Activated naive CD8-positive, alpha-beta T cell treated with anti-CD3 and anti-CD28 coated beads, Interleukin-2, amount 10 ng/mL, durations not matched to agents 7 days and 5 days (primary cell): Measurements from ENCODE around the gene SLC18A2. TPM values are rescaled to one million over a fixed set of nuclear protein-coding genes. Genes with fewer than 3 reads are reported as not detected.
"Not testable (repeated sequence)": the region's sequence is repeated elsewhere in the genome, so short reads cannot be mapped to it uniquely, and the experiment has no call there.

Source experiments
- ATAC-seq: fragments of 150-1000 bp; cut with Tn5 transposase; one replicate; pipeline ENCODE4 v1.10.0; 2021; ENCODE audit warnings: low read depth, moderate library complexity
- POLR2A ChIA-PET: fragments of 350-600 bp; sonication (Branson Sonifier 250); formaldehyde crosslinking; loops from one replicate; lab custom pipeline; 2021; ENCODE audit warnings: antibody characterized with exemption; lab: Charles Lee
- DNase-seq: peaks from one replicate; pipeline ENCODE4 v3.0.0; 2021
- H3K27ac Mint-ChIP-seq: one replicate; pipeline ENCODE4 v1.8.0; 2022; ENCODE audit warnings: mild to moderate bottlenecking, mixed read lengths
- H3K27me3 Mint-ChIP-seq: one replicate; pipeline ENCODE4 v1.8.0; 2022; ENCODE audit warnings: mild to moderate bottlenecking, moderate library complexity, mixed read lengths
- H3K36me3 Mint-ChIP-seq: one replicate; pipeline ENCODE4 v1.8.0; 2021; ENCODE audit warnings: mild to moderate bottlenecking, mixed read lengths
- H3K4me1 Mint-ChIP-seq: one replicate; pipeline ENCODE4 v1.8.0; 2021; ENCODE audit warnings: mixed read lengths
- H3K4me3 Mint-ChIP-seq: one replicate; pipeline ENCODE4 v1.8.0; 2022; ENCODE audit warnings: mild to moderate bottlenecking, moderate library complexity, mixed read lengths
- H3K9me3 Mint-ChIP-seq: one replicate; pipeline ENCODE4 v1.8.0; 2021; ENCODE audit warnings: mixed read lengths
- total RNA-seq, 2 experiments: library from RNA; stranded (reverse); gene quantifications; one replicate each; pipeline ENCODE4 v1.2.3, GENCODE V29; 2021

The SLC18A2 gene
- total RNA-seq, 2 experiments from 2014 or later = 0.14 to 0.17 TPM

DNA sequence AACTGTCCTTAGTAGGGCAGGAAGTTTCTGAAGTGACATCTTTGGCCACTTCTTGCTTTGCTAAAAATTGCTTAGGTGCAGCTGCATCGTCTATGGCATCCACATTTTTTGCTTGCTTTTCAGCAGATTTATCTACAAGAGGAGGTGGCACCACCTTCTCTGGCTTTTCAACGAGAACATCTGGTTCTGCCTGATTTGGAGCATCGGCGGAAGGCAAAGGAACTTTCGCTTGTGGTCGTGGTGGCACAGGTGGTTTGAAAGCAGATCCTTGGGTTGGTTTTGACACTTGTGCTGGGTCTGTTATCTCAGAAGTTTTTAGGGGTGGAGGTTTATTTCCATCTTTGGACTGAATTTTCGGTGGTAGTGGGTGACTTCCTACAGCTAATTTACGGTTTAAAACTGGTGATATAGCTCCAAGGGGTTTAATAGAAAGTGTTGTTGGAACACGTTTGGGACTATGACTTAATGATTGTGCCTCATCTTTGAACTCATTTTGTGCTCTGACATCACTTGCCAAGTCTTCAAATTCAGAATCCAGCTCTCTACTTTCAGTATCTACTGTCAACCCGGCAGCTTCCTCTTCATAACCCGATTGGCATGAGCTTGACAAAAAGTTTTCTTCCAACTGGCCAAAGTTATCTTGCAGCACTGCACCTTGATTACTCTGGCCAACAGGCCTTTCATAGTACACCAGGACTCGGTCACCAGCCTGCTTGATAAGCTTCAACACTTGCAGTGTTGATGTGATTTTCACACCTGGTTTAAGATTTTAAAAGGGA, 44.0 kb downstream of the SLC18A2 start:
- Mint-ChIP-seq H3K9me3 (no peaks in the 10 kb centered on the region), H3K27ac (no peak overlapping the region), H3K27me3 (no peaks in the 10 kb centered on the region), H3K4me3 (no peak overlapping the region), H3K4me1 (peaks cover 5% of the 10 kb centered on the region), H3K36me3 (peaks cover 20% of the 10 kb centered on the region)
- POLR2A ChIA-PET = no interaction called here
- ATAC-seq (no peak), DNase-seq (no peak)

DNA sequence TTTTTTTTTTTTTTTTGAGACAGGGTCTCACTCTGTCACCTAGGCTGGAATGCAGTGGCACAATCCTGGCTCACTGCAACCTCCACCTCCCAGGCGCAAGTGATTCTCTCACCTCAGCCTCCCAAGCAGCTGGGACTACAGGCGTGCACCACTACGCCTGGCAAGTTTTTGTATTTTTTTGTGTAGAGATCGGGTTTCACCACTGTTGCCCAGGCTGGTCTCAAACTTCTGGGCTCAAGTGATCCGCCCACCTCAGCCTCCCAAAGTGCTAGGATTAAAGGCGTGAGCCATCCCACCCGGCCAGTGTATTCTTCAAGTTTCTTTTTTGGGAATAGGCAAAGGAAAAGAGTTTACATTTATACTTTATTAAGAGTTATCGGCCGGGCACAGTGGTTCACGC, 50.0 kb downstream of the SLC18A2 start:
- H3K4me3 Mint-ChIP-seq, H3K27me3 Mint-ChIP-seq, DNase-seq, ATAC-seq, H3K4me1 Mint-ChIP-seq, H3K27ac Mint-ChIP-seq, H3K9me3 Mint-ChIP-seq, POLR2A ChIA-PET: not testable (repeated sequence)
- peaks cover 12% of the 10 kb centered on the region for H3K36me3 Mint-ChIP-seq

DNA sequence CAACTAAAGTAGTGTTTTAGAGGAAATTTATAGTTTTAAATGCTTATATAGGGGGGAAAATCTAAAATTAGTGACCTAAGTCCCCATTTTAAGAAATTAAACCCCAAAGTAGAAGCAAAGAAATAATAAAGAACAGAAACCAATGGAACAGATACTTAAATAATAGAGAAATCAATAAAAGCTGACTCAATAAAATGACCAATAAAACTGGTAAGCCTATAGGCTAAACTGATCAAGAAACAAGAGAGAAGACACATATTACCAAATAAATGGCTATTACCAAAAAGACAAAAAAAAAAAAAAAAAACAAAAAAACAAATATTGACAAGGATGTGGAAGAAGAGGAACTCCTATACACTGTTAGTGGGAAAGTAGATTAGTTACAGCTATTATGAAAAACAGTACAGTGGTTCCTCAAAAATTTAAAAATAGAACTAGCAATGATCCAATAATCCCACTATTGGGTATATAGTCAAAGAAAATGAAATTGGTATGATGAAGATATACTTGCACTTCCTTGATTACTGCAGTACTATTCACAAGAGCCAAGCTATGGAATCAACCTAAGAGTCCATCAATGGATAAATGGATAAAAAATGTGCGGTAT, 53.2 kb downstream of the SLC18A2 start:
- DNase-seq = no peak
- POLR2A ChIA-PET = no interaction called here
- Mint-ChIP-seq H3K4me3 (no peak overlapping the region), H3K9me3 (peaks cover under 1% of the 10 kb centered on the region), H3K27ac (no peak overlapping the region), H3K4me1 (no peaks in the 10 kb centered on the region), H3K36me3 (peaks cover 15% of the 10 kb centered on the region), H3K27me3 (no peaks in the 10 kb centered on the region)
- no peak for ATAC-seq

DNA sequence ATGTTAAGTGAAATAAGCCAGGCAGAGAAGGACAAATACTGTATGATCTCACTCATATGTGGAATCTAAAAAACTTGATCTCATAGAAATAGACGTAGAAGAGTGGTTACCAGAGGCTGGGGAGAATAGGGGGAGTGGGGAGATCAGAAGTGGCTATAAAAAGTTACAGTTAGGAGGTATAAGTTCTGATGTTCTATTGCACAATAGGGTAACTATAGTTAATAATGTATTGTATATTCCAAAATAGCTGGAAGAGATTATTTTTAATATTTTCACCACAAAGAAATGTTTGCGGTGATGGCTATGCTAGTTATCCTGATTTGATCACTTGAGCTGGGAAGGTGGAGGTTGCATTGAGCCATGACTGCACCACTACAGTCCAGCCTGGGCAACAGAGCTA, 53.8 kb downstream of the SLC18A2 start:
- Mint-ChIP-seq H3K9me3 (peaks cover 4% of the 10 kb centered on the region), H3K4me1 (no peaks in the 10 kb centered on the region), H3K36me3 (peaks cover 13% of the 10 kb centered on the region), H3K27me3 (no peaks in the 10 kb centered on the region), H3K27ac (no peak overlapping the region), H3K4me3 (no peak overlapping the region)
- POLR2A ChIA-PET = no interaction called here
- ATAC-seq = no peak
- DNase-seq = no peak

DNA sequence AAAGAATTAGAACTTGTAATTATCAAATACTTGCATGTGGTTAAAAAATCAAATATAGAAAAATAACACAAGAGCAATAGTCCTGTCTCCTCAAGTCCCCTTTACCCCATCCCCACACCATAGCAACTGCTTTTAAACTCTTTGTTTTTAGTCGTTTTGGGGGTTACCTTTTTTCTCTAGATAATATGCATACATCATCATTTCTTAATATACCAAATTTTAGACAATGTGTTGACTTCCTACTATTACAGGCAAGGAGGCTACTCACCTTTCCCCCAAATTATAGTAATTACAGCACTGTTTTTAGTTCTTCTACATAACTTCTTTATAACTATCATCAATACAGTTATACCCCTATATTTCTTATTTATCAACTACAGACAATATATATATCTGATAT, 57.3 kb downstream of the SLC18A2 start:
- no peaks in the 10 kb centered on the region for H3K4me1 Mint-ChIP-seq
- POLR2A ChIA-PET = no interaction called here
- peaks cover 10% of the 10 kb centered on the region for H3K9me3 Mint-ChIP-seq
- peaks cover 23% of the 10 kb centered on the region for H3K36me3 Mint-ChIP-seq
- no peak for DNase-seq
- no peak for ATAC-seq
- no peak overlapping the region for H3K27ac Mint-ChIP-seq
- H3K4me3 Mint-ChIP-seq = no peak overlapping the region
- no peaks in the 10 kb centered on the region for H3K27me3 Mint-ChIP-seq

DNA sequence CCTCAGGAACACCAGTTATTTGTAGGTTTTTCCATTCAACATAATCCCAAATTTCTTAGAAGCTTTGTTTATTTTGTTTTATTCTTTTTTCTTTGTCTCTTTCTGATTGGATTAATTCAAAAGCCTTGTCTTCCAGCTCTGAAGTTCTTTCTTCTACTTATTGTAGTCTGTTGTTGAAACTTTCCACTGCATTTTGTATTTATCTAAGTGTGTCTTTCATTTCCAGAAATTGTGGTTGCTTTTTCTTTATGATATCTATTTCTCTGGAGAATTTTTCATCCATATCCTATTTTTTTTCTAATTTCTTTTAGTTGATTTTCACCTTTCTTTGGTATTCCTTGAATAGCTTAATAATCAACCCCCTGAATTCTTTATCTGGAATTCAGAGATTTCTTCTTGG, 58.5 kb downstream of the SLC18A2 start:
- Mint-ChIP-seq H3K4me1 (no peaks in the 10 kb centered on the region), H3K27ac (no peak overlapping the region), H3K4me3 (no peak overlapping the region), H3K9me3 (peaks cover 13% of the 10 kb centered on the region), H3K27me3 (no peaks in the 10 kb centered on the region), H3K36me3 (peaks cover 26% of the 10 kb centered on the region)
- no peak for DNase-seq
- POLR2A ChIA-PET = no interaction called here
- no peak for ATAC-seq

DNA sequence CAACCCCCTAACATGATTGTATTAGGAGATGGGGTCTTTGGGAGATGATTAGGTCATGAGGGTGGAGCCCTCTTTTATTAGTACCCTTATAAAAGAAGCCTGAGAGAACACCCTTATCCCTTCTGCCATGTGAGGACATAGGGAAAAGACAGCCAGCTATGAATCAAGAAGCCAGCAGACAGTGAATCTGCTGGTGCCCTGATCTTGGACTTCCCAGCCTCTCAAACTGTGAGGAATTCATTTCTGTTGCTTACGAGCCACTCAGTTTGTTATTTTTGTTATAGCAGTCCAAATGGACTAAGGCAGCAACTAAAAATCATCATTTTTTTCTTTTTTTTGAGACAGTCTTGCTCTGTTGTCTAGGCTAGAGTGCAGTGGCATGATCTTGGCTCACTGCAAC, 59.8 kb downstream of the SLC18A2 start:
- Mint-ChIP-seq H3K9me3 (peaks cover 16% of the 10 kb centered on the region), H3K4me1 (no peaks in the 10 kb centered on the region), H3K27ac (no peak overlapping the region), H3K36me3 (peaks cover 25% of the 10 kb centered on the region), H3K4me3 (no peak overlapping the region), H3K27me3 (no peaks in the 10 kb centered on the region)
- DNase-seq (no peak), ATAC-seq (no peak)
- POLR2A ChIA-PET = no interaction called here

DNA sequence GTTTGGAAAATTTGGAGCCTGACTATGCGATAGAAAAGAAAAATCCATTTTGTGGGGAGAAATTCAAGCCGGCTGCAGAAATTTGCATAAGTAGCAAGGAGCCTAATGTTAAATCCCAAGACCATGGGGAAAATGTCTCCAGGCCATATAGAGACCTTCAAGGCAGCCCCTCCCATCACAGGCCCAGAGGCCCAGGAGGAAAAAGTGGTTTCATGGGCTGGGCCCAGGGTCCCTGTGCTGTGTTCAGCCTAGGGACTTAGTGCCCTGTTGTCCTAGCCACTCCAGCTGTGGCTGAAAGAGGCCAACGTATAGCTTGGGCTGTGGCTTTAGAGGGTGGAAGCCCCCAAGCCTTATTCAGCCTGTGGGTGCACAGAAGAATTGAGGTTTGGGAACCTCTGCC, 62.5 kb downstream of the SLC18A2 start:
- POLR2A ChIA-PET, H3K27ac Mint-ChIP-seq, H3K4me1 Mint-ChIP-seq, H3K27me3 Mint-ChIP-seq, ATAC-seq, DNase-seq, H3K4me3 Mint-ChIP-seq: not testable (repeated sequence)
- Mint-ChIP-seq H3K9me3 (peaks cover 16% of the 10 kb centered on the region), H3K36me3 (peaks cover 27% of the 10 kb centered on the region)

DNA sequence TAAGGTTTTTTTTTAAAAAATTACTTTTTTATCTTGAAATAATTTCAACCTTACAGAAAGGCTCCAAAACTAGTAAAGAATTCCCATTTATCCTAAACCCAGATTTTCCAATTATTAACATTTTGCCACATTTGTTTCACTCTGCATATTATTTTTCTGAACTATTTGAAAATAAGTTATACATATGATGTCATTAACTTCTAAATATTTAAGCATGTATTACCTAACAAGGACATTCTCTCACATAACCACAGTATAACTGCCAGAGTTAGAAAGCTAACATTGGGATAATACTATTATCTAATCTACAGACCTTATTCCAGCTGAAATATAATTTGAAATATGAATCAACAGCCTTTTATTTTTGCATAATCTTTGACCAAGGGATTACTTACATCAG, 65.8 kb downstream of the SLC18A2 start:
- Mint-ChIP-seq H3K4me3 (no peak overlapping the region), H3K9me3 (peaks cover 12% of the 10 kb centered on the region), H3K36me3 (peaks cover 27% of the 10 kb centered on the region), H3K4me1 (peaks cover 5% of the 10 kb centered on the region), H3K27me3 (no peaks in the 10 kb centered on the region), H3K27ac (no peak overlapping the region)
- POLR2A ChIA-PET = no interaction called here
- DNase-seq (no peak), ATAC-seq (no peak)

DNA sequence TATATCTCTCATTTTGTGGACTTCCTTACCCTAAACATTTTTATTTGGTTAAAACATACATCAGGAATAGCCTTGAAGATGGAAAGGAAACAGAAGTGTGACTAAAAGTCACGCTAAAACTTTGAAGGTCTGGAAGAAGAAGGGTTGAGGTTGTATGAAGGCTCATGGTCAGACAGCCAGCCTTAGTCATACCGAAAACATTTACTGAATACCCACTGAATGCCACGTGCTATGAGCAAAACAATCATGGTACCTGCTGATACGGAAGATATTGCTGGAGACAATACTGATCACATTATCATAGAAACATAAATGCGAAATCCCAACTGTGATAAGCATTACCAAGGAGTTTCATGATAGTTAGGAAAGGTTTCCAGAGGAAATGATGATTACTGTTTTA, 70.3 kb downstream of the SLC18A2 start:
- no peak overlapping the region for H3K4me3 Mint-ChIP-seq
- H3K4me1 Mint-ChIP-seq = peaks cover 10% of the 10 kb centered on the region
- no peak overlapping the region for H3K27ac Mint-ChIP-seq
- no peaks in the 10 kb centered on the region for H3K9me3 Mint-ChIP-seq
- H3K27me3 Mint-ChIP-seq = no peaks in the 10 kb centered on the region
- POLR2A ChIA-PET = no interaction called here
- ATAC-seq (no peak), DNase-seq (no peak)
- H3K36me3 Mint-ChIP-seq = peaks cover 21% of the 10 kb centered on the region

DNA sequence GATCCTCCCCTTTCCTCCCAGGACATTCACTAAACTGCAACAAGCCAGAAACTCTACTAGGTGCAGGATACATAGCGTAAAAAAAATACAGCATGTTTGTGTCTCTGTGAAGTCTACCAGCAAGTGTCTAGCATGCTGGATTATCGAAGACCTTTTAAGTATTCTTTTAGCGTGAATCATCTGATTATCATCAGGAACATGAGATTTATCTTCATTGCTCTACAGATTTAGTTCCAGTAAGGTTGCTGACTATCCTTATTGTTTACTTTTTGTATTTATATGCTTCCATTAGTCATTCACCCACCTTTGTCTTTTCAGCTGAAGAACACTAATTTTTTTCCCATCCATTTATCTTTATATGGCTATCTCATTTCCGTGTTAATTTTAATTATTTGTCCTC, 71.5 kb downstream of the SLC18A2 start:
- Mint-ChIP-seq H3K27me3 (no peaks in the 10 kb centered on the region), H3K36me3 (peaks cover 23% of the 10 kb centered on the region), H3K4me1 (peaks cover 10% of the 10 kb centered on the region), H3K9me3 (no peaks in the 10 kb centered on the region), H3K4me3 (no peak overlapping the region), H3K27ac (no peak overlapping the region)
- ATAC-seq = no peak
- POLR2A ChIA-PET = no interaction called here
- no peak for DNase-seq

DNA sequence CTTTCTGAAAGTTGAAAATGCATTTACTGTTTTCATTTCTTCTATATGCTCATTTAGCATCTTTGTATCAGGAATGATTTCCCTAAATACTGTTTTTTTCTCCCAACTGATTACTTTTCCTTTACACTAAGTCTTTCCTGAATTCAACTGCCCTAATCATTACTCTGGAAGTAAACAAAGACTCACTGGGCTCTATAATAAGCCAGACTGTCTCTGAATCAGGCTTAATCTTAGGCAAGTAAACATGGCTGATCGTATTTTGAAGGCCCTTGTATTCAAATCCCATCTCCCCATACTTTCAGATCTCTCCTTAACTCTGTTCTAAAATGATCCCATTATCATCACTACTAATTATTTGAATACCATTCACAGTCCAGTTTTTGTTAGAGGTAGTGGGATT, 72.7 kb downstream of the SLC18A2 start:
- POLR2A ChIA-PET = no interaction called here
- no peak overlapping the region for H3K27ac Mint-ChIP-seq
- H3K4me3 Mint-ChIP-seq = no peak overlapping the region
- no peak for DNase-seq
- peaks cover 25% of the 10 kb centered on the region for H3K36me3 Mint-ChIP-seq
- ATAC-seq = no peak
- peaks cover 10% of the 10 kb centered on the region for H3K4me1 Mint-ChIP-seq
- H3K9me3 Mint-ChIP-seq = no peaks in the 10 kb centered on the region
- H3K27me3 Mint-ChIP-seq = no peaks in the 10 kb centered on the region

DNA sequence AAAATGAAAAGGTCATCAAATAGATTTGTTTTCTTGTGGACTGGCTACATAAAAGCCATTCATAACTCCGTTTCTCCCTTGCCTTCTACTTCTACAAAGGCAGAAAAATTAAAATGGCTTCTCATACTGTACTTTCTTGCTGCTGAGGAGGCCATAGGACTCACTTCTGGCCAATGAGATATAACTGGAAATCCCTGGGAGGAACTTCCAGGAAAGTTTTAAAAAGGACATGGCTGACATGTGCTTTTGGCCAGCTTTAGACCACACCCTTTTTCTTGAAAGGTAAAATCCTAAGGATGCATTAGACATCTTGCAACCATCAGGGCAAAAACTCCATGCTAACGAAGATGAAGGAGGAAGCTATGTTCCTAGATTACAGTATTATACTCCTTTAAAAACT, 75.8 kb downstream of the SLC18A2 start:
- peaks cover 19% of the 10 kb centered on the region for H3K36me3 Mint-ChIP-seq
- DNase-seq (no peak), ATAC-seq (no peak)
- no peak overlapping the region for H3K4me3 Mint-ChIP-seq
- H3K27me3 Mint-ChIP-seq = no peaks in the 10 kb centered on the region
- no peak overlapping the region for H3K27ac Mint-ChIP-seq
- POLR2A ChIA-PET = no interaction called here
- peaks cover 5% of the 10 kb centered on the region for H3K4me1 Mint-ChIP-seq
- no peaks in the 10 kb centered on the region for H3K9me3 Mint-ChIP-seq

DNA sequence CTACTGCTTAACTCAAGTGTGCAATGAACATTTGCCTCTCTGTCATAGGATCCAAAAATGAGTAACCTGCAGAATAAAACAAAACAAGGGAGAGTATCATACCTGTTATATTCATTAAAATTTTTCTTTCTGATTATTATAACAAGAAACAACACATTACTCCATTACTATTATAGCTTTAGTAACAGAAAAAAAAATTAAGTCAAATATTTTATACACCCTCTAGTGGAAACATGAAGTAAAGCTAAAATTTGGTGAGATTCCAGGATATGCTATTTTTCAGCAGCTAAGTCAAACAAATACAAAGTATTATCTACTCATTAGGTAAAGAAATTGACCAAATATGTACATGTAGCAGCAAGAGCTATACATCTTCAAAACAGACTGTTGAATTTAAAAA, 78.0 kb downstream of the SLC18A2 start:
- DNase-seq (no peak), ATAC-seq (no peak)
- Mint-ChIP-seq H3K27ac (no peak overlapping the region), H3K9me3 (no peaks in the 10 kb centered on the region), H3K27me3 (no peaks in the 10 kb centered on the region), H3K4me3 (no peak overlapping the region), H3K4me1 (no peaks in the 10 kb centered on the region), H3K36me3 (peaks cover 8% of the 10 kb centered on the region)
- POLR2A ChIA-PET = interaction anchor here (2.2 kb wide), 1 partner anchor 102 kb away, joined by 6 read pairs; no protein-coding TSS in a partner anchor
